ENCODE measurements around the gene CRACDL. TPM values are rescaled to one million over a fixed set of nuclear protein-coding genes. Genes with fewer than 3 reads are reported as not detected.

The CRACDL gene
- total and polyA plus RNA-seq, 2 of the 13 experiments (the other 11 are each of a cell fraction or from before 2014, with no cell fraction given): 0.15 to 0.26 TPM

DNA sequence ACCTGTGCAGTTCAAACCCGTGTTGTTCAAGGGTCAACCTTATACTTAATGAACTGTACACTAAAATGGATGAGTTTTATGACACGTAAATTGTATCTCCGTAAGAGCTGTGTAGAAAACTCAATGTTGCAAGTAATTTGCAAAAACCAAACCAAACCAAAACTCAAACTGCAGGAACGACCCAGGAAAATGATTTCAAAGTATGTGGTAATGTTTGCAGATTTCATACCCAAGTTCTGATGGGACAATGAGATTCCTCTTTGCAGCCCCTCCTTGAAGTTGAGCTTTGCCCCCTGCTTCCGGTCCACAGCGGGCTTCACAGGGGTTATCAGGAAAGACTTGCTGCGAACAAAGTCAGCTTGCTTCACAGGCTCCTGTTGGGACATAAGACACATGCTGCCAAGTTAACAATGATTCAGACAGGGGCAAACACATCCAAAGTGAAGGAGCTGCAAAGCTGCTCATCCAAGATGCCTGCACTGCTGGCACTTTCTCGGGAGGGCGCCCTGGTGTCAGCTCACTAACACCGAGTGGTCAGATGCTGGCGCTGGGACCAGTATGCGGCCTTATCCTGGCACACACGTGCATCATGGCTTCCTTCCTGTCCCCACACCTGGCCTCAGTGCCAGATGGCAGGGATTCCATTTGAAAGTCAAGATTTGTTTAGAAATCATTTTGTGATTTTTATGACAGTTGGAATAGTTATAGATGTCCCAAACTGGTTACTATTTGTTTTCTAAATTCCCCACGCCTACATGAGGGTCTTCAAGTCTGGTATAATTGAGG, 139.9 kb downstream of the CRACDL start (continued):
- TF ChIP-seq, protein P1, sequence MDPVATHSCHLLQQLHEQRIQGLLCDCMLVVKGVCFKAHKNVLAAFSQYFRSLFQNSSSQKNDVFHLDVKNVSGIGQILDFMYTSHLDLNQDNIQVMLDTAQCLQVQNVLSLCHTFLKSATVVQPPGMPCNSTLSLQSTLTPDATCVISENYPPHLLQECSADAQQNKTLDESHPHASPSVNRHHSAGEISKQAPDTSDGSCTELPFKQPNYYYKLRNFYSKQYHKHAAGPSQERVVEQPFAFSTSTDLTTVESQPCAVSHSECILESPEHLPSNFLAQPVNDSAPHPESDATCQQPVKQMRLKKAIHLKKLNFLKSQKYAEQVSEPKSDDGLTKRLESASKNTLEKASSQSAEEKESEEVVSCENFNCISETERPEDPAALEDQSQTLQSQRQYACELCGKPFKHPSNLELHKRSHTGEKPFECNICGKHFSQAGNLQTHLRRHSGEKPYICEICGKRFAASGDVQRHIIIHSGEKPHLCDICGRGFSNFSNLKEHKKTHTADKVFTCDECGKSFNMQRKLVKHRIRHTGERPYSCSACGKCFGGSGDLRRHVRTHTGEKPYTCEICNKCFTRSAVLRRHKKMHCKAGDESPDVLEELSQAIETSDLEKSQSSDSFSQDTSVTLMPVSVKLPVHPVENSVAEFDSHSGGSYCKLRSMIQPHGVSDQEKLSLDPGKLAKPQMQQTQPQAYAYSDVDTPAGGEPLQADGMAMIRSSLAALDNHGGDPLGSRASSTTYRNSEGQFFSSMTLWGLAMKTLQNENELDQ (CRISPR knock-in tag; IDR thresholded peaks at IDR 0.05; ENCODE audit: borderline replicate concordance): peak; percentile 84; the same call in 1 of the 2 replicates
- no peak for TF ChIP-seq HNRNPLL (IDR thresholded peaks at IDR 0.05; ENCODE audit: low read depth, low read length, poor library complexity, severe bottlenecking)
- TF ChIP-seq TARDBP (CRISPR knock-in tag; IDR thresholded peaks at IDR 0.05): peak; percentile 97
- peak; percentile 48; the same call in 1 of the 2 replicates for TF ChIP-seq ZNF263 (CRISPR knock-in tag; IDR thresholded peaks at IDR 0.05)
- TF ChIP-seq CHD4 (IDR thresholded peaks at IDR 0.05; ENCODE audit: borderline replicate concordance, low read length): peak; percentile 67; the same call in 1 of the 2 replicates
- peak; percentile 76 for TF ChIP-seq RAD21 (CRISPR knock-in tag; IDR thresholded peaks at IDR 0.05)
- TF ChIP-seq, protein P2, sequence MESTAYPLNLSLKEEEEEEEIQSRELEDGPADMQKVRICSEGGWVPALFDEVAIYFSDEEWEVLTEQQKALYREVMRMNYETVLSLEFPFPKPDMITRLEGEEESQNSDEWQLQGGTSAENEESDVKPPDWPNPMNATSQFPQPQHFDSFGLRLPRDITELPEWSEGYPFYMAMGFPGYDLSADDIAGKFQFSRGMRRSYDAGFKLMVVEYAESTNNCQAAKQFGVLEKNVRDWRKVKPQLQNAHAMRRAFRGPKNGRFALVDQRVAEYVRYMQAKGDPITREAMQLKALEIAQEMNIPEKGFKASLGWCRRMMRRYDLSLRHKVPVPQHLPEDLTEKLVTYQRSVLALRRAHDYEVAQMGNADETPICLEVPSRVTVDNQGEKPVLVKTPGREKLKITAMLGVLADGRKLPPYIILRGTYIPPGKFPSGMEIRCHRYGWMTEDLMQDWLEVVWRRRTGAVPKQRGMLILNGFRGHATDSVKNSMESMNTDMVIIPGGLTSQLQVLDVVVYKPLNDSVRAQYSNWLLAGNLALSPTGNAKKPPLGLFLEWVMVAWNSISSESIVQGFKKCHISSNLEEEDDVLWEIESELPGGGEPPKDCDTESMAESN (CRISPR knock-in tag; conservative IDR thresholded peaks at IDR 0.05): peak; percentile 88
- peak; percentile 47; the same call in 1 of the 2 replicates for TF ChIP-seq ZNF567 (CRISPR knock-in tag; IDR thresholded peaks at IDR 0.05; ENCODE audit: borderline replicate concordance)
- TF ChIP-seq ZNF556 (CRISPR knock-in tag; IDR thresholded peaks at IDR 0.05; ENCODE audit: borderline replicate concordance): peak; percentile 84; the same call in 1 of the 2 replicates
- TF ChIP-seq, protein P3, sequence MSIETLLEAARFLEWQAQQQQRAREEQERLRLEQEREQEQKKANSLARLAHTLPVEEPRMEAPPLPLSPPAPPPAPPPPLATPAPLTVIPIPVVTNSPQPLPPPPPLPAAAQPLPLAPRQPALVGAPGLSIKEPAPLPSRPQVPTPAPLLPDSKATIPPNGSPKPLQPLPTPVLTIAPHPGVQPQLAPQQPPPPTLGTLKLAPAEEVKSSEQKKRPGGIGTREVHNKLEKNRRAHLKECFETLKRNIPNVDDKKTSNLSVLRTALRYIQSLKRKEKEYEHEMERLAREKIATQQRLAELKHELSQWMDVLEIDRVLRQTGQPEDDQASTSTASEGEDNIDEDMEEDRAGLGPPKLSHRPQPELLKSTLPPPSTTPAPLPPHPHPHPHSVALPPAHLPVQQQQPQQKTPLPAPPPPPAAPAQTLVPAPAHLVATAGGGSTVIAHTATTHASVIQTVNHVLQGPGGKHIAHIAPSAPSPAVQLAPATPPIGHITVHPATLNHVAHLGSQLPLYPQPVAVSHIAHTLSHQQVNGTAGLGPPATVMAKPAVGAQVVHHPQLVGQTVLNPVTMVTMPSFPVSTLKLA (IDR thresholded peaks at IDR 0.05): peak; percentile 52
- TF ChIP-seq, protein P4, sequence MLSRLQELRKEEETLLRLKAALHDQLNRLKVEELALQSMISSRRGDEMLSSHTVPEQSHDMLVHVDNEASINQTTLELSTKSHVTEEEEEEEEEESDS (CRISPR knock-in tag; IDR thresholded peaks at IDR 0.05; ENCODE audit: borderline replicate concordance): 0 out of 2 replicates have a peak, but pooled peaks have one; percentile 64
- TF ChIP-seq DMAP1 (CRISPR knock-in tag; IDR thresholded peaks at IDR 0.05): peak; percentile 92
- TF ChIP-seq, protein P5, sequence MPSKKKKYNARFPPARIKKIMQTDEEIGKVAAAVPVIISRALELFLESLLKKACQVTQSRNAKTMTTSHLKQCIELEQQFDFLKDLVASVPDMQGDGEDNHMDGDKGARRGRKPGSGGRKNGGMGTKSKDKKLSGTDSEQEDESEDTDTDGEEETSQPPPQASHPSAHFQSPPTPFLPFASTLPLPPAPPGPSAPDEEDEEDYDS (CRISPR knock-in tag; IDR thresholded peaks at IDR 0.05): peak; percentile 77; the same call in 1 of the 2 replicates
- no peak for TF ChIP-seq SRSF4 (IDR thresholded peaks at IDR 0.05; ENCODE audit: low read depth, low read length, poor library complexity, severe bottlenecking)
- TF ChIP-seq, protein P6, sequence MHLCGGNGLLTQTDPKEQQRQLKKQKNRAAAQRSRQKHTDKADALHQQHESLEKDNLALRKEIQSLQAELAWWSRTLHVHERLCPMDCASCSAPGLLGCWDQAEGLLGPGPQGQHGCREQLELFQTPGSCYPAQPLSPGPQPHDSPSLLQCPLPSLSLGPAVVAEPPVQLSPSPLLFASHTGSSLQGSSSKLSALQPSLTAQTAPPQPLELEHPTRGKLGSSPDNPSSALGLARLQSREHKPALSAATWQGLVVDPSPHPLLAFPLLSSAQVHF (CRISPR knock-in tag; IDR thresholded peaks at IDR 0.05): 0 out of 2 replicates have a peak, but pooled peaks have one; percentile 36
- peak; percentile 84 for TF ChIP-seq YEATS2 (CRISPR knock-in tag; IDR thresholded peaks at IDR 0.05; ENCODE audit: borderline replicate concordance)
- TF ChIP-seq CENPX (CRISPR knock-in tag; IDR thresholded peaks at IDR 0.05): no peak
- TF ChIP-seq MEIS2 (CRISPR knock-in tag; IDR thresholded peaks at IDR 0.05): peak; percentile 84
